Esophagus squamous epithelium (tissue), 4 donors: ENCODE data around the gene HES2.
A peak's percentile ranks its signal among the peaks of the same experiment; 100 is the strongest.
"Not testable (repeated sequence)": the region's sequence is repeated elsewhere in the genome, so short reads cannot be mapped to it uniquely, and the experiment has no call there.

Source experiments
- POLR2A ChIP-seq, 4 donors: fragments of 450-650 bp; IDR thresholded peaks; one replicate each; pipeline ENCODE4 v1.6.1; 2017; ENCODE audit warnings: antibody characterized with exemption in 4 of 4, mild to moderate bottlenecking in 4 of 4, moderate library complexity in 3 of 4
- TF ChIP-seq, protein P1 (sequence below), 6 experiments: fragments of 450-650 bp in 4 of 6; fragments of 200-600 bp in 2 of 6; sonication (generic) in 2 of 6; IDR thresholded peaks; one replicate each; pipeline ENCODE4 v1.5.1; 2016 to 2019; ENCODE audit warnings: antibody characterized with exemption in 6 of 6, mild to moderate bottlenecking in 4 of 6, moderate library complexity in 4 of 6

DNA sequence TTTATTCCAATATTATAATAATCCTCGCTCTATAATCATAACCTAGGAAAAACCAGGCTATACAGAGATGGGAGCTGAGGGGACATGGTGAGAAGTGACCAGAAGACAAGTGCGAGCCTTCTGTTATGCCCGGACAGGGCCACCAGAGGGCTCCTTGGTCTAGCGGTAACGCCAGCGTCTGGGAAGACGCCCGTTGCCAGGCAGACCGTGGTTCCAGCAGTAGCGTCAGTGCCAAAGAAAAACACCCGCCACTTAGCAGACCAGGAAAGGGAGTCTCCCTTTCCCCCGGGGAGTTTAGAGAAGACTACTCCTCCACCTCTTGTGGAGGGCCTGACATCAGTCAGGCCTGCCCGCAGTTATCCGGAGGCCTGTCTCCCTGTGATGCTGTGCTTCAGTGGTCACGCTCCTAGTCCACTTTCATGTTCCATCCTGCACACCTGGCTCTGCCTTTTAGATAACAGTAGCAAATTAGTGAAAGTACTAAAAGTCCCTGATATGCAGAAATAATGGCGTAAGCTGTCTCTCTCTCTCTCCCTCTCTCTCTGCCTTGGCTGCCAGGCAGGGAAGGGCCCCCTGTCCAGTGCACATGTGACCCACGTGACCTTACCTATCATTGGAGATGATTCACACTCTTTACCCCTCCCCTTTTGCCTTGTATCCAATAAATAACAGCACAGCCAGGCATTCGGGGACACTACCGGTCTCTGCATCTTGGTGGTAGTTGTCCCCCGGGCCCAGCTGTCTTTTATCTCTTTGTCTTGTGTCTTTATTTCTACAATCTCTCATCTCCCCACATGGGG lies 56.4 kb downstream of the HES2 start:
- TF ChIP-seq, protein P1, sequence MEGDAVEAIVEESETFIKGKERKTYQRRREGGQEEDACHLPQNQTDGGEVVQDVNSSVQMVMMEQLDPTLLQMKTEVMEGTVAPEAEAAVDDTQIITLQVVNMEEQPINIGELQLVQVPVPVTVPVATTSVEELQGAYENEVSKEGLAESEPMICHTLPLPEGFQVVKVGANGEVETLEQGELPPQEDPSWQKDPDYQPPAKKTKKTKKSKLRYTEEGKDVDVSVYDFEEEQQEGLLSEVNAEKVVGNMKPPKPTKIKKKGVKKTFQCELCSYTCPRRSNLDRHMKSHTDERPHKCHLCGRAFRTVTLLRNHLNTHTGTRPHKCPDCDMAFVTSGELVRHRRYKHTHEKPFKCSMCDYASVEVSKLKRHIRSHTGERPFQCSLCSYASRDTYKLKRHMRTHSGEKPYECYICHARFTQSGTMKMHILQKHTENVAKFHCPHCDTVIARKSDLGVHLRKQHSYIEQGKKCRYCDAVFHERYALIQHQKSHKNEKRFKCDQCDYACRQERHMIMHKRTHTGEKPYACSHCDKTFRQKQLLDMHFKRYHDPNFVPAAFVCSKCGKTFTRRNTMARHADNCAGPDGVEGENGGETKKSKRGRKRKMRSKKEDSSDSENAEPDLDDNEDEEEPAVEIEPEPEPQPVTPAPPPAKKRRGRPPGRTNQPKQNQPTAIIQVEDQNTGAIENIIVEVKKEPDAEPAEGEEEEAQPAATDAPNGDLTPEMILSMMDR (IDR thresholded peaks at IDR 0.05), result peak; percentile 47 to 94 (median 92)
- not testable (repeated sequence) for TF ChIP-seq POLR2A (IDR thresholded peaks at IDR 0.05)
